Brain microvascular endothelial cell (primary cell): Measurements from ENCODE around the gene CUL3.
A peak's percentile ranks its signal among the peaks of the same experiment; 100 is the strongest.
"Not testable (repeated sequence)": the region's sequence is repeated elsewhere in the genome, so short reads cannot be mapped to it uniquely, and the experiment has no call there.

ENCODE experiments used
- DNase-seq: peaks from one replicate; pipeline ENCODE4 v3.0.0-alpha.2; 2020
- H3K27ac ChIP-seq: fragments of 250-450 bp; sonication (Bioruptor Pico); 2 replicates; pipeline ENCODE4 v1.5.1; 2020; ENCODE audit warnings: mild to moderate bottlenecking, moderate library complexity
- H3K27me3 ChIP-seq: fragments of 250-450 bp; sonication (Bioruptor Pico); replicated peaks from 2 replicates; pipeline ENCODE4 v1.5.1; 2020; ENCODE audit warnings: mild to moderate bottlenecking
- H3K36me3 ChIP-seq: fragments of 250-450 bp; sonication (Bioruptor Pico); replicated peaks from 2 replicates; pipeline ENCODE4 v1.5.1; 2020; ENCODE audit warnings: mild to moderate bottlenecking
- H3K4me3 ChIP-seq: 2 replicates; pipeline ENCODE4 v1.5.1; 2011; ENCODE audit warnings: low read depth, mild to moderate bottlenecking, control low read depth, low read length, moderate library complexity
- CTCF ChIP-seq: IDR thresholded peaks from 2 replicates; pipeline ENCODE4 v1.5.1; 2011; ENCODE audit warnings: low read depth, mild to moderate bottlenecking, moderate library complexity, low read length, control low read depth, inconsistent platforms; ENCODE audit errors: missing control alignments
- in situ Hi-C: cut with HindIII; loops from 2 replicates; pipeline ENCODE4 v1.10.0; 2017; ENCODE audit warnings: low sequenced_read_pairs, low pct_ligation_motif_present

CUL3 gene

DNA sequence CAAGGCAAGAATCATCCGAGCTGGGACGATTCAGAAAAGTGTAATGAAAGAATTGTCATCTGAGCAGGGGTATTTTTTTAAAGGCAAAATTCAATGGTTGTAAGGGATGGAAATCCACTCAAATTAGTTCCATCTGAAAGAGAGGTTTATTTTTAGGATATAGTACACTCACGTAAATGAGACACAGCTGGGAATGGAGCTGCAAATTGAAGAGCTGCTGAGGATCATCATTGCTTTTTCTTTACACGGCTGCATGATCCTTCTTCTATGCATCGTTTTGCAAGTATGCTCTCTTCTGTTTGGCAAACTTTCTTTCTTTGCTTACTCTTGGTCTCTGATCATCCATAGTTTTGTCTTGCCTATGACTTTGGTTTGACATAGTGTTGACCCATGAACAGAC lies 27.4 kb upstream of the CUL3 start:
- in situ Hi-C loops: no loop called here
- no peaks in the 10 kb centered on the region for H3K27me3 ChIP-seq
- H3K36me3 ChIP-seq: no peaks in the 10 kb centered on the region
- no peak for DNase-seq
- H3K27ac ChIP-seq: no peak overlapping the region
- no peak for TF ChIP-seq CTCF
- no peak overlapping the region for H3K4me3 ChIP-seq

GRCh38 chr2:224611938-224612337 lies 26.8 kb upstream of the CUL3 start:
- no peak overlapping the region for H3K4me3 ChIP-seq
- H3K27ac ChIP-seq: no peak overlapping the region
- H3K36me3 ChIP-seq: no peaks in the 10 kb centered on the region
- TF ChIP-seq CTCF: peak; percentile 25
- in situ Hi-C loops: no loop called here
- H3K27me3 ChIP-seq: no peaks in the 10 kb centered on the region
- DNase-seq: no peak

DNA sequence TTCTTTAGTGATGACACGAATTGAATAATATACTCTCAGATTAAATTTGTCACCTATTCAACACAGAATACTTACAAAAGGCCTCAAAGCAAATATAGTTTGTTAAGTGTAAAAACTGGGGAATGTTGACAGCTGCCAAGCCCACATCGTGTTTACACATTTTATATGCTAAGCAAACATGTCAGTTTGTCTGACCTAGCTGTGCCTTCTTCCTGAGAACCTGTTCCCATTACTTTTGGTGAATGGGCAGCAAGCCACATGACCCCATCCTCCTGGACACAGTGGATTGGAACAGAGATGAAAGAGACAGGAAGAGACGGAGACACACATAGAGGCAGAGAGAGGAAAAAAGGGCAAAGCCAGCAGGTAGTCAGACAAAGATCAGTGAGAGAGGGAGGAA lies 22.9 kb upstream of the CUL3 start:
- no peak for DNase-seq
- in situ Hi-C loops: no loop called here
- H3K4me3 ChIP-seq: no peak overlapping the region
- no peaks in the 10 kb centered on the region for H3K36me3 ChIP-seq
- H3K27me3 ChIP-seq: no peaks in the 10 kb centered on the region
- no peak overlapping the region for H3K27ac ChIP-seq
- no peak for TF ChIP-seq CTCF

DNA sequence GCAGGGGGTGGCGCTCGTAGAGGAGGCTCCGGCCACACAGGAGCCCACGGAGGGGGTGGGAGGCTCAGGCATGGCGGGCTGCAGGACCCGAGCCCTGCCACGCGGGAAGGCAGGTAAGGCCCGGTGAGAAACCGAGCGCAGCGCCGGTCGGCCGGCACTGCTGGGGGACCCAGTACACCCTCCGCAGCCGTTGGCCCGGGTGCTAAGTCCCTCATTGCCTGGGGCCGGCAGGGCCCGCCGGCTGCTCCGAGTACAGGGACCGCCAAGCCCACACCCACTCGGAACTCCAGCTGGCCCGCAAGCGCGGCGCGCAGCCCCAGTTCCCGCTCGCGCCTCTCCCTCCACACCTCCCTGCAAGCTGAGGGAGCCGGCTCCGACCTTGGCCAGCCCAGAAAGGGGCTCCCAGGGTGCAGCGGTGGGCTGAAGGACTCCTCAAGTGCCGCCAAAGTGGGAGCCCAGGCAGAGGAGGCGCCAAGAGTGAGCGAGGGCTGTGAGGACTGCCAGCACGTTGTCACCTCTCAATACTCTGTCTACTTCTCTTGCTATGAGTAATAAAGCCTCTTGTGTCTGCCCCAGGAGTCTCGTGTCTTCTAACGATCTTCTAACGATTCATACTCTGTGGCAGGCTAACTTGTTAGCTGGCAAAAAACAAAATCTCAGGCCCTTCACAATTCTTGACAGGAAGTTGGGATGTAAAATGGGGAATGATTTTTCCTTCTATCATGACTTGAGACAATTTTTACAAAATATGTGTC lies 18.8 kb upstream of the CUL3 start:
- H3K27me3 ChIP-seq, DNase-seq, H3K36me3 ChIP-seq, H3K4me3 ChIP-seq, in situ Hi-C loops, H3K27ac ChIP-seq: not testable (repeated sequence)

DNA sequence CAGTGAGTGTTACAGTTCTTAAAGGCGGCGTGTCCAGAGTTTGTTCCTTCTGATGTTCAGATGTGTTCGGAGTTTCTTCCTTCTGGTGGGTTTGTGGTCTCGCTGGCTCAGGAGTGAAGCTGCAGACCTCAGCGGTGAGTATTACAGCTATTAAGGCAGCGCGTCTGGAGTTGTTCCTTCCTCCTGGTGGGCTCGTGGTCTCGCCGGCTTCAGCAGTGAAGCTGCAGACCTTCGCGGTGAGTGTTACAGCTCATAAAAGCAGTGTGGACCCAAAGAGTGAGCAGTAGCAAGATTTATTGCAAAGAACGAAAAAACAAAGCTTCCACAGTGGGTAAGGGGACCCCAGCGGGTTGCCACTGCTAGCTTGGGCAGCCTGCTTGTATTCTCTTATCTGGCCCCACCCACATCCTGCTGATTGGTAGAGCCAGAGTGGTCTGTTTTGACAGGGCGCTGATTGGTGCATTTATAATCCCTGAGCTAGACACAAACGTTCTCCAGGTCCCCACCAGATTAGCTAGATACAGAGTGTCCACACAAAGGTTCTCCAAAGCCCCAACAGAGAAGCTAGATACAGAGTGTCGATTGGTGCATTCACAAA lies 17.7 kb upstream of the CUL3 start:
- H3K4me3 ChIP-seq, H3K36me3 ChIP-seq, DNase-seq, H3K27ac ChIP-seq, in situ Hi-C loops, H3K27me3 ChIP-seq: not testable (repeated sequence)

DNA sequence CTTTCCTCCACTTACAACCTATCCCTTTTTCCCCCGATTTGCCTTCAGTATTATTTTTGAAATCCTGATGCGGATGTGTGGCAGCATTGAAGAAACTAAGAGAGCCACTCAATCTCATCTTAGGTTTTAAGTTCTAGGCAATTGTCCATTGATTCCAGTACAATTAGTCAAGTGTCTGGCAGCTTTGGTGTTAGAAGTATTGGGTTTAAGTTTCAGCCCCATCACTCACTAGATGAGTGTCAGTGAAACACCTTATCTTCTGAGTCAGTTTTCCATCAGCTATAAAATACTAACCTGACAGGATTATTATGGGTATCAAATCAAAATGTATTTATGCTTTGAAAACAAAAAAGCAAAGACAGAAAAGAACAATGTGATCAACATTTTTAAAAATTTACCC lies 16.8 kb upstream of the CUL3 start:
- TF ChIP-seq CTCF: no peak
- in situ Hi-C loops: no loop called here
- H3K4me3 ChIP-seq: no peak overlapping the region
- no peak for DNase-seq
- no peaks in the 10 kb centered on the region for H3K27me3 ChIP-seq
- H3K27ac ChIP-seq: no peak overlapping the region
- H3K36me3 ChIP-seq: no peaks in the 10 kb centered on the region

- TF ChIP-seq CTCF: no peak
- DNase-seq: no peak
- Histone ChIP-seq H3K27me3 (no peaks in the 10 kb centered on the region), H3K36me3 (no peaks in the 10 kb centered on the region), H3K4me3 (no peak overlapping the region), H3K27ac (no peak overlapping the region)
- in situ Hi-C loops: no loop called here
These were observed 13.5 kb upstream of the CUL3 start for GRCh38 chr2:224598678-224599077.
